GM21515 (cell line): ENCODE data around the gene GPN2.
"Not testable (repeated sequence)": the region's sequence is repeated elsewhere in the genome, so short reads cannot be mapped to it uniquely, and the experiment has no call there.

Source experiments
- ATAC-seq: cut with Tn5 transposase; IDR thresholded peaks from one replicate; pipeline ENCODE4 v1.9.1; 2021; ENCODE audit not compliant: unreplicated experiment

GPN2 gene

DNA sequence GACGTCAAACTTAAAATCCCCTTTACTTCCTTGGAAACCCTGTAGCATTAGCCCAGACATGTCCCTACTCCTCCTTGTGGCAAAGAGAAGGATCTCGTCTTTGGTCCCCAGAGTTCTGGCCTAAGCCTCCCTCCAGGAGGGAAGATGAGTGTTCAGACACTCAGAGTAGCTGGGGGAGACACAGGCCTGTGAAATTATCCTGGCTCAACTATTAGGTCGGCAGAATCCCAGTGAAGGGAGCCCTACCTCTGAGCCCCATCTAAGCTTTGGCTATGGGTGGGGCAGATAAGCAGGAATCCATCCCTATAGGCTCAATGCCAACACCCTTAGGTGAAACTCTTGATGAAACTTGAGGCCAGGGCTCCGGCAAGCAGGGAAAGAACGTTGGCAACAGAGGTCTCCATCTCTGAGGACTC lies 28.8 kb downstream of the GPN2 start:
- no peak for ATAC-seq

DNA sequence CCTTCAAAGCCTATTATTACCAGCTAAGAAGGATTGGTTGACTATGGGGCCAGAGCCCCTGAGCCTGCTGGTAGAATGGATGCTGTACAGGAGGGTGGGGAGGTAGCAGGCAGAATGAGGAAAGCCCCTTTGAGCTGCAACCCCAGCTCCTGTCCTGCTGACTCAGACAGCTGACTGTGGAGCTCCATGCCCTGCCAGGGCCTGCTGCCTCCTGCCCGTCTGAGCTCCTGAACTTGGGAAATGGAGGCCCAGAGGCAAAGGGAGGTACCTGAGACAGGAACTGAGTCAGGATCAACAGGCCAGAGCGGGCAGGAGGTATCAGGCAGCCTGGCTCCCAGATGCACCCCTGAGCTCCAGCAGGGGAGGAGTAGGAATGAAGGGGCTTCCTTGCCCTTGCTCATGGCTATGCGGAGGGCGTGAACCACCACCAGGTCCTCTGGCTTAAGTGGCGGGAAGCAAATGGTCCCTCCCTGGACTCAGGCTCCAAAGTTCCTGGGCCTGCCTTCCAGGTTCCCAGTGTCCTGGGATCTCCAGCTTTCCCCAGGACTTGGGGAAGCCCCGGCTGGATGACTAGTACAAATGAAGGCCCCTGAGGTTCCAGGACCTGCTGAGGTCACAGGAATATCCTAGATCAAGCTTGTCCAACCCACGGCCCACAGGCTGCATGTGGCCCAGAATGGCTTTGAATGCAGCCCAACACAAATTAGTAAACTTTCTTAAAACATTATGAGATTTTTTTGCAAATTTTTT lies 31.0 kb downstream of the GPN2 start:
- no peak for ATAC-seq

DNA sequence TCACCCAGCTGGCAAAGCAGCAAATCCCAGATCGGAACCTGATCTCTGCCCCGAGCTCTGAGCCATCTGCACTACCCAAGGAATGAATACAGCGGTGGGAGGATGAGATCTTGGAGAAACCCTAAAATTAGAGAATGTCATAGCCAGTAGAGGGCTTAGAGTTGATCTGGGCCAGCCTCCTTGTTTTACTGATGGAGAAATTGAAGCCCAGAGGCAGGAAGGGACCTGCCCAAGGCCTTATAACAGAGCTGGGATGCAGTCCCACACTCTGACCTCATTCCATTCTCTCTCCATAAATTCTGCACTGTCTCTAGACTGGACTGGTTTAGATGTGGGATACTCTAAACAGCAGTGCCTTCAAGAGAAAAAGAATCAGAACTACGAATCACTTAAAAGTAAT lies 31.9 kb downstream of the GPN2 start:
- no peak for ATAC-seq

DNA sequence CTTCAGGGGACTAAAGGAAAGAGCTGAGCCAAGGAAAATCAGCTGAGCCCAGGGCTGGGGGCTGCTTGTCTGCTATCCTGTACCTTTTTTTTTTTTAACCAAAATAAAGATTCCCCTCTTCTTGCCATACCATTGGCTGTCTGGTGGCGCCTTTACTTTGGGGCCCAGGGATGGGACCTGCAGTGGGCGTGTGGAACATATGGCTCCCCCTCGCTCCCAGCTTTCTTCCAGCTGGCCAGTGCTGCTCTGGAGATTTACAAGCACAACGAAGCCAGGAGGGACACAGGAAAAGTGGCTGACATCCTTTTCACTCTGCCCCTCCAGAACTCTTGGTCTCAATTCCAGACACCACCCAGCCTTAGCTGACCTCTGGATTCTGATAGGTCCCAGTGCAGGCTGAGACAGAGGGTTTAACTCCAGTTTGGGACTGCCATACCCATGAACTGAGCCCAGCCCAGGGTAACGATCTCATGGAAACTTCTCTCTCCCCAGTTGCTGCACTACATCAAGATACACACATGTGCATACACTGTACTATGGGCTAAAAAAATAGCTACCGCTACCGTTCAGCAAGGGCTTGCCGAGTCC lies 32.5 kb downstream of the GPN2 start:
- ATAC-seq = no peak

DNA sequence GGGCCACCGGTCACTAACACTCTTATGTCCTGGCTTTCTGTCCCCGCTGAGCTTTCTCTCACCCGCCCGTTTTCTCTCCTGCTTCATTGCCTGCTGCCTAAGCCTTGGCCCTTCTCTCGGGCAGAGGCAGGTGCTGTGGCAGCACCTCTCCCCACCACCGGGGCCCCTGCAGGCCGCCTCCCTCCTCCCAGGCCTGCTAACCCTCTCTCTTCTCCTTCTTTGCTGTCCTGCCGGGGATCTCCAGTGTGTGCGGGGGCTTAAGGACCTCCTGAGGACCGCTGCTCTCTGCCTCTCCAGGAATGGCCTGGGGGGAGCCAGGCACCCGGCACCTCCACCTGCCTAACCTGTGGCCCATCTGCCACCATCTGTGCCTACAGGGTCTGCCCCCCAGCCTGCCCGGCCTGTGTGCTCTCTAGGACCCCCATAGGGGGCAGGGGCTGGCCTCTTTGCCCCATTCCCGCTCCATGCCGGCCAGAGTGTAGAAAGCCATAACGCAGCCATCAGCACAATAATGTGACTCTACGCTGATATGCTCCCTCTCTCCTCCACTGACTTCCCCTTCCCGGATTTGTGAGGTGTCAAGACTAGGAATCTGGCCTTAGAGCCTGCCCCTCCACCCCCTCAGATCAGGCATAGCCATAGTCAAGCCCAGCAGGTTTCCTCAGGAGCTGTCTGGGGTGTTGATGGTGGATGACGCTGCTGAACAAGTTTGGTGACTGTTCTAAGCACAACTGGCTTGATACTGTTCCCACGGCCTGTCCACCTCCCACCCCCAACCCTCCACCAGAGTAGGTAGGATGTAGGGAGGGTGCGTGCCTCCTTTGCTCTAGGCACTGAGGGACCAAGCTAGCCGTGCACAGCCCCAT lies 33.2 kb downstream of the GPN2 start:
- no peak for ATAC-seq

DNA sequence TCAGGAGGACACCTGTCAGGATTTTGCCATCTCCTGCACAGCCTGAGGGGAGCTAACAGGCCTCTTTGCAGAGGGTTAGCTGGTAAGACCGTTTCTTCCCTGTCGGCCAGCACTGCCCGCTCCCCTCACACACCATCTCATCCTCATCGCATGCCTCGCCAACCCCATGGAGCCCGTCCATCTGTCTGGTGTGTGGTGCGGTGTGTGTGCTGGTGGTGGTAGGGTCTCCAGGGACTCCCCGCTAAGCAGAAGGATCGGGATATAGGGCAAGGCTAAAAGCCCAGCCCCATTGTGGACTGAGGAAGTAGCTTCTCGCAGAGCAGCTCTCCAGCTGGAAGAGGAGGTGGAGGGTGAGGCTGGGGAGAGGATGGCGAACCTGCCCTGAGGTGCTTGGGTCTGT lies 33.9 kb downstream of the GPN2 start:
- ATAC-seq = no peak

DNA sequence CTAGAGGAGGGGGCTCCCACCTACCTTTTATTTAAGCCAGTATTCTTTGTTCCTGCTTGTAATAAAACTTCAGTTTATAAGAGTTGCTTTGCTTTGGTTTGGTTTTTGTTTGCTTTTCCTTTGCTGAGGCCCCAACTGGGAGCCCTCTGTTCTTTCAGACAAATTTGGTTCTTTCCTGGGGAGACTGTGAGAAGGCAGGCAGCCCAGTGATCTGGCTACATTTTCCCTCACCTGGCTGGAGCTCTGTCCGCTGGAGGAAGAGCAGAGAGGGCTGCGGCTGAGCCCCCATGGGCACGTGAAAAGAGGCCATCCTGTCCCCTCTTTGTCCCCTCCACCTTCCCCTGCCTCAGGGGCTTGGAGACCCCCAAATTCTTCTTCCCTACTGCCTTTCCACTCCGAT lies 34.4 kb downstream of the GPN2 start:
- ATAC-seq = no peak

DNA sequence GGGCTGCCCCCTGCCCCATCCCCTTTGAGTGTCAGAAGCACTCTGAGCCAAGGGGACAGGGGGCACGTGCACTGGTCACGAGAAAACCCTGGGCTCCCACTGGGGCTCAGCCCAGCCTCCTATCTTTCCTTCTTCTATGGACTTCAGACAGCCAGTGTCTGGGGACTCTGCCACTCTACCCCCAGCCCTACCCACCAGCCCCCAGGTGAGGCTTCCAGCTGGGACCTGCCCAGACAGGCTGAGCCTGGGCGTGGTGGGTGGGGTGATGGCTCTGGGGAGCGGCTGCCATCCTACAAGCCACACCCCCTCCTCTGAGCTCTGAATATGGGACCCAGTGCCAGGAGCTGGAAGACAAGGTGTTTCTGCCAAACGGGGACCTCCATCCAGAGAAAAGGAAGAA lies 35.2 kb downstream of the GPN2 start:
- ATAC-seq = no peak

DNA sequence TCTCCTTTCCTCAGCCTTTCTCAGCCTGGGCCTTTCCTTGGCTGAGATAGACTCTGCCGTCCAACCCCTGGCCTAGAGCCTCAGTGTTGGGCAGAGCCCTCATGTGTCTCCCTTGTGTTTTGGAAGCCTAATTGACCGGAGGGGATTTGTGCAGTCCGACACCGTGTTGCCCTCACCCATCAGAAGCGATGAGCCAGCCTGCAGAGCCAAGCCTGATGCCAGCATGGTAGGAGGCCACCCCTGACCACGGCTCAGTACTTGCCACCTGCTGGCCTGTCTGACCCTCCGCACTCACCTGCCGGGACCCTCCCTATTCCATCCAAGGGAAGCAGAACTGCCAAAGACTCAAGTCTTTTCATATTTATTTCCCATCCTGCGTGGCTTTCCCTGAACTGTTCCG lies 36.5 kb downstream of the GPN2 start:
- ATAC-seq = no peak

DNA sequence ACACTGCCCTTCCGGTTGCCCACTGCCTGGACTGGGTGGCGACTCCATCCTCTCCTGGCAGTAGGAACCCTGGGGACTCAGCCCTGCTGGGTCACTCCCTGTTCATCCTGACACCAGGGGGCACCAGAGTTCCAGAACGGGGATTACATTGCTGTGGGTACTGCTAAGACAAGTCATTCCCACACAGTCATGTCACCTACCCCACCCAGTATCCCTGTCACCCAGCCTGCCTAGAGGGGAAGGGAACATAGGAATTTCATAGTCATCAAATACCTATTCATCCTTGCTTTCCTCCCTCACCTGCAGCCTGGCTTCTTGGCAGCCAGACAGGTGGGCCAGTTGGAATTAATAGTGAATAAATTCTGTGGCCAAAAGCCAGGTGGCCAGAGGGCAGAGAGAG lies 36.9 kb downstream of the GPN2 start:
- ATAC-seq = no peak

DNA sequence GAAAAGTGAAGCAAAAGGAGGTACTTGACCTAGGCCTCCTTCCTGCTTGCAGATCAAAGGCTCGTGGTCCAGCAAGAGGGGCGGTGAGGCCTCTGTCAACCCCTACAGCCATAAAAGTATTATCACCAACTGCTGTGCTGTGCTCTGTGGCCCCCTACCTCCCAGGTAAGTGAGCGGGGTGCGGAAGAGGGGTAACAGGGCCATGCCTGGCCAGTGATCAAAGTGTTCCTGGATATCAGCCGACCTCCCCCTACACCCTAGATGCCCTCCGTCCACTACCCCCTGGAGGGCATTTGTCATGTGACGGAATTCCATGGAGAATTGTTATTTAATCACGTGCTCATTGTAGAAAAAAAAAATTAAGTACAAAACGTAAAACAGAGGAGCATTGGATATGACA lies 37.4 kb downstream of the GPN2 start:
- no peak for ATAC-seq

DNA sequence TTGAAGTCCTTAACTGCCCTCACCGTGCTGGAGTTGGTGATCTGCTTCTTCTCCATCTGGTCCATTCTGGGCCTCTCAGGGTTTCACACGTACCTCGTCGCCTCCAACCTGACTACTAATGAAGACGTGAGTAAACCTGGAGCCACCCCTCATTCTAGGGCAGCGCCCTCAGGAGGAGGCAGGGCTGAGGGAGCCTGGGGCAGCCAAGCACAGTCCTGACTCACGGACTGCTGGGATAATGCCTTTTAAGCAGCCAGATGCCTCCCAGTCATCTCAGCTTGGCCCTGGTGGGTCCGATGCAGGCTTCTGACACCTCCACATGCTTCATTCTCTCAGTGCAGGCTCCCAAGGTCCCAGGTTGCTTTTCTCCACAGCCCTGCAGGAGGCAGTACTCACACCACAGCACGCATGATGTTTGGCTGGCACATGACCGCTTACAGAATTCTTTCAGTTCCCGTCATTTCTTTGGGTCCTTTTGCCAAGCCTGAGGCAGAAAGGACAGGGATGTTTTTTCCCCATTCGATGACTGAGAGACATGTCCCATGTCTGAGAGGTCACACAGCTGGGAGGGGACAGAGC lies 38.9 kb downstream of the GPN2 start:
- no peak for ATAC-seq

DNA sequence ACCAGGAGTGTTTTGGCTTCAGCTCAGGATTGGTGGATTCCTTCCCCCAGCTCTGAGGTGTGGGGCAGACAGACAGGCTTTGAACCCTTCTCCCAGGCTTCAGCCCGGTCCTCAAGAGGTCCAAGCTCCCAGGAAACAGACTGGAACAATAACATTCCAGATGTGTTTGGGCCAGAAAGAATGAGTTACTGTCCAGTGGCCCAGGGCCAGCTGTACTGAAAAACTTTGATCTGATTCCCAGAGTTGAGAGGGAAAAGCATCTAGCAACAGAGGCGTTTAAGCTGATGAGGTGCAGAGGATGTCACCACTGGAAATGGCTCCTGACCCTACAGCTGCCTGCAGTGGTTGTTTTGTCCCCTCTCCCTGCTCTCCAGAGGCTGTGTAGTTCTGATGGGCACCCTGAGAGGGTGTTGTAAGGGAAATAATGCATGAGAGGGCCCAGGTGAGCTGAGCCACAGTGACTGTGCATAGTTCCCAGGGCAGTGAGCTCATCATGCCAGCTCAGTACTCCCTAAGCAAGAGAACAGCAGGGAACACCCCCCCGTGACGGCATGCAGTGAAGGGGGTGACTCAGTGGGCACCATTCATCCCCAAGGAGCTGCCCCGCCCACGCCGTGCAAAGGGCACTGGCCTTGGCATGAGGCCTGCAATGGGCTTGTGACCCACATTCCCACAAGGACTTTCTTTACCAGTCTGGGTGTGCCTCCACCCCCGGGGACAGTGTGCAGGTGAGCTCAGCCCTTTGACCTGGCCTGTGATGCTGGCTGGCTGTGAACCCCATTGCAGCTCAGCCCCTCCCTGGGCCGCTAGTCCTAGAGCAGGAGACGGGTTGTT lies 40.9 kb downstream of the GPN2 start:
- no peak for ATAC-seq

DNA sequence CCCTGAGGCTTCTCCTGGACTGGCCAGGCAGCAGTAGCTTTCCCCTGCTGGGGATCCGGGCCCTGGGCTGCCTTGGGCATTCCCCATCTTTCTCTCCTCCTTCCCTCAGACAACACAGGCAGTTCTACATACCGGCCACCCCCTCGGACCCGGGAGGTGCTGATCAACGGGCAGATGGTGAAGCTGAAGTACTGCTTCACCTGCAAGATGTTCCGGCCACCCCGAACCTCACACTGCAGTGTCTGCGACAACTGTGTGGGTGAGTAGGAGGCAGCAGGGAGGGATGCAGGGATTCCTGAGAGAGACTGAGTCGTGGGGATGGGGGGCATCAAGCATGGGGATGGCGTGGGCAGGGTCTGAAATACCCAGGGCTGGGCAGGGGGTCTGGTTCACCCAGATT lies 41.6 kb downstream of the GPN2 start:
- no peak for ATAC-seq

DNA sequence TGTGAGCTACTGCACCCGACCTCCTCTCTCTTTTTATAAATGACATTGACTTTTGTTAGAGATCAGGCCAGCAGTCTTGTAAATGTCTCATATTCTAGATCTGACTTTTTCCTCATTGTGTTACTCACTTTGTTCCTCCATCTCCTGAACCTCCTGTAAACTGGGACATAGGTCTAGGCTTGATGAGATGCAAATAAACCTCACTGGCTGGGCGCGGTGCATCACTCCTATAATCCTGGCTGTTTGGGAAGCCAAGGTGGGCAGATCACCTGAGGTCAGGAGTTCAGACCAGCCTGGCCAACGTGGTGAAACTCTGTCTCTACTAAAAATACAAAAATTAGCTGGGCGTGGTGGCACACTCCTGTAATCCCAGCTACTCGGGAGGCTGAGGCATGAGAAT lies 42.3 kb downstream of the GPN2 start:
- ATAC-seq = not testable (repeated sequence)

DNA sequence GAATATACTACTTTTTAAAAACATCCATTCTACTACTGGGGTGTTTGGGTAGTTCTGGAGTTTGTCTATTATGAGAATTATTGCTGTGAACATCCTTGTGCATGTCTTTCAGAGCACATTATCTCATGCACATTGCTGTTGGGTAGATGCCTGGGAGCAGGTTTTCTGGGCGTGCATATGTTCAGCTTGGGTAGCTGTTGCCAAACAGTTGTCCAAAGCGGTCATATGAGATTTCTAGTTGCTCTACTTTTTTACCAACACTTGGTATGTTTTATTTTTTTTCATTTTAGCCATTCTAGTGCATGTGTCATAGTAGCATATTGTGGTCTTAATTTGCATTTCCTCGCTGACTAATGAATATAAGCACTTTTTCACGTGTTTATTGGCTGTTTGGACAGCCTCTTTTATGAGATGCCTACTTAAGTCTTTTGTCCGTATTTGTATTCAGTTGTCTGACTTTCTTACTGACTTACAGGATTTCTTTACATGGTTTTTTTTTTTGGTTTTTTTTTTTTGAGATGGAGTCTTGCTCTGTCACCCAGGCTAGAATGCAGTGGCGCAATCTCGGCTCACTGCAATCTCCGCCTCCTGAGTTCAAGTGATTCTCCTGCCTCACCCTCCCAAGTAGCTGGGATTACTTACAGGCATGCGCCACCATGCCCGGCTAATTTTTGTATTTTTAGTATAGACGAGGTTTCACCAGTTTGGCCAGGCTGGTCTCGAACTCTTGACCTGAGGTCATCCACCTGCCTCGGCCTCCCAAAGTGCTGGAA lies 45.5 kb downstream of the GPN2 start:
- ATAC-seq = no peak

DNA sequence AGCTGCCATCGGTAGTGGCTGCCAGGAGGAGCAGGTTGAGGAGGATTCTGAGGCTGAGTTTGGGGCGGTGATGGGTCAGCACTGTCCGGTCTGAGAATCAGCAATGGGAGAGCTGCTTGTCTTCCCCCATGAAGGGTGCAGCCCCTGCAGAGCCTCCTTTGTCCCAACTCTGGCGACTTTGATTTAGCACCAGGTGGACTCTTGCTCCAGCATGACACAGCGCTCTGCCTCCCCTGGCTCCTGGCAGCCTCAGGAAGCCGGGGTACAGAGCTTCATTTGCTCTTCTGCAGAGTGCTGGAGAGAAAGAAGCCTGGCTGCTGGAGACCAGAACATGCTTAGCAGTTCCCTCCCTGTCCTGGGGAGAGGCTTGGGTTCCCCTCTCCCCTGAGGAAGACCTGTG lies 50.3 kb downstream of the GPN2 start:
- no peak for ATAC-seq

DNA sequence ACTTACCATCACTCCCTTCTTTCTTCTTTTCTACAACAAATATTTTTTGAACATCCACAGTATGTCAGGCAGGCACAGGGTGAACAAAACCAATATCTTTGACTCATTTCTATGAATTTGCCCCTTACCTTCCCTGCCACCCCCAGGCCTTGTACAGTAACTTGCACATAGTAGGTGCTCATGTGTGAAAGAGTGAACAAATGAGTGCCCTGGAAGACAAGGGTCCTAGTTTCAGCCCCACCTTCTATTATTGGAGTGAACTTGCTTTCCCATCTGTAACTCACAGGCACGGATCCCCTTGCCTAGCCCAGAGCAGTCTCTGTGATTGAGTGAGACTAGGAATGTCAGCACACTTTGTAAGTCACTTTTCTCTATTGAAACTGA lies 50.8 kb downstream of the GPN2 start:
- ATAC-seq = peak; percentile 11

DNA sequence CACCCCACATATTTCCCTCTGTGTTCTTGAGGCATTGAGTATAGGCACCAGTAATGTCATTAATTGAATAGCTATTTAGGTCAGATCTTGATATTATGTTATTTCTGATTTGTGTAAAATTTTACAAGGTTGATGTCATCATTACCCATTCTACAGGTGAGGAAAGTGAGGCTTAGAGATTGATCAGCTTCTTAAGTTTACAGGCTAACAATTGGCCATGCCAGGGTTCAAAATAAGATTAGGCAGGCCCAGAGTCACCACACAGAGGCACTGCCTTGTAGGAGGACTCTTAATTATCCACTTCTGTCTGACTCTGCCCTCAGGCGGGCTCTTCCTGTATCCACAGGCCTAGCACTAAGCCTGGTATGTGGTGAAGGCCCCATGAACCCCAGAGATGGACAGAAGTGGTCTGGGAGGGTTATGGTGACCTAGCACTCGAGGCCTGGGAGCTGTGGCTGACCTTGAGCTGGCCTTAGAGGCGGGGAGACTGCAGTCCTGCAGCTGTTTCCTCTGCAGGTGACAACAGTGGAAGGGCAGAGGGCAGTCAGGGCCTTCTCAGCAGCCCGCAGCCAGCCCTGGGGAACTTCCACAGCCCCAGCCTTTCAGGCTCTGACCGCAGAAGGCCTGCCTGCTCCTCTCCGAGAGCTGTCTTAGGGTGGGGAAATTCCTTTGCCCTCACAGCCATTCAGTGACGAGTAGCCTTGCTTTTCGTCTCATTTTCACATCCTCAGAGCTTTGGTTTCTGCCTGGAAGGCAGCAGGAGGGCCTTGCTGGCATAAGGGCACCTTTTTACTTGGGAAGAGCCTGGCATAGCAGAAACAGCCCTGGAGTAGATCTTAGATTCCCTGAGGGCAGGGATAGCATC lies 51.4 kb downstream of the GPN2 start:
- ATAC-seq = peak; percentile 83
